ENCODE data around the gene MAVS.

MAVS gene

GRCh38 chr20:3804781-3805180 is 41.9 kb upstream of the MAVS start:
- Histone ChIP-seq H2AFZ (ENCODE audit: low read length) (no peak overlapping the region), H3K4me2 (ENCODE audit: low read depth, low read length) (no peak overlapping the region), H3K79me2 (ENCODE audit: low read length) (peaks cover 19% of the 10 kb centered on the region), H4K20me1 (ENCODE audit: insufficient read depth, low read length) (no peaks in the 10 kb centered on the region), H3K4me3 (ENCODE audit: low read length) (no peak overlapping the region), H3K9me3 (replicated peaks; ENCODE audit: insufficient read depth, low read length) (no peaks in the 10 kb centered on the region), H3K9me2 (replicated peaks; ENCODE audit: insufficient read depth, low read length) (no peaks in the 10 kb centered on the region), H3K4me1 (ENCODE audit: low read length) (peaks cover 7% of the 10 kb centered on the region), H3K27ac (ENCODE audit: low read length) (no peak overlapping the region), H3K36me3 (replicated peaks; ENCODE audit: insufficient read depth, low read length) (peaks cover 3% of the 10 kb centered on the region), H3F3A (ENCODE audit: insufficient read depth, low read length) (no peaks in the 10 kb centered on the region; the same call in 1 of the 2 replicates), H3K9ac (ENCODE audit: low read length) (no peak overlapping the region), H3K27me3 (replicated peaks; ENCODE audit: insufficient read depth, low read length) (no peaks in the 10 kb centered on the region)
- DNase-seq, result no peak
- TF ChIP-seq EZH2phosphoT487 (IDR thresholded peaks at IDR 0.05; ENCODE audit: low read length) (no peak), CTCF (IDR thresholded peaks at IDR 0.05; ENCODE audit: low read length) (no peak), EZH2 (optimal IDR thresholded peaks at IDR 0.05; ENCODE audit: low read depth, low read length) (no peak)

- H3K4me1 ChIP-seq (ENCODE audit: low read length), result no peaks in the 10 kb centered on the region
- no peaks in the 10 kb centered on the region for H3K27me3 ChIP-seq (replicated peaks; ENCODE audit: insufficient read depth, low read length)
- H3K4me2 ChIP-seq (ENCODE audit: low read depth, low read length), result no peak overlapping the region
- no peak overlapping the region for H3K27ac ChIP-seq (ENCODE audit: low read length)
- no peaks in the 10 kb centered on the region; the same call in 1 of the 2 replicates for H3F3A ChIP-seq (ENCODE audit: insufficient read depth, low read length)
- H3K36me3 ChIP-seq (replicated peaks; ENCODE audit: insufficient read depth, low read length), result no peaks in the 10 kb centered on the region; the same call in 1 of the 2 replicates
- no peak overlapping the region for H3K9ac ChIP-seq (ENCODE audit: low read length)
- H4K20me1 ChIP-seq (ENCODE audit: insufficient read depth, low read length), result no peaks in the 10 kb centered on the region
- H2AFZ ChIP-seq (ENCODE audit: low read length), result no peak overlapping the region
- no peak overlapping the region for H3K4me3 ChIP-seq (ENCODE audit: low read length)
- H3K9me3 ChIP-seq (replicated peaks; ENCODE audit: insufficient read depth, low read length), result no peaks in the 10 kb centered on the region
- no peaks in the 10 kb centered on the region for H3K9me2 ChIP-seq (replicated peaks; ENCODE audit: insufficient read depth, low read length)
- no peak for DNase-seq
- no peaks in the 10 kb centered on the region for H3K79me2 ChIP-seq (ENCODE audit: low read length)
- TF ChIP-seq EZH2 (optimal IDR thresholded peaks at IDR 0.05; ENCODE audit: low read depth, low read length) (no peak), CTCF (IDR thresholded peaks at IDR 0.05; ENCODE audit: low read length) (no peak), EZH2phosphoT487 (IDR thresholded peaks at IDR 0.05; ENCODE audit: low read length) (no peak)
Measured at GRCh38 chr20:3808544-3808943, 38.1 kb upstream of the MAVS start.

GRCh38 chr20:3811467-3812258 is 35.0 kb upstream of the MAVS start:
- Histone ChIP-seq H4K20me1 (ENCODE audit: insufficient read depth, low read length) (no peaks in the 10 kb centered on the region), H3K27ac (ENCODE audit: low read length) (no peak overlapping the region), H2AFZ (ENCODE audit: low read length) (no peak overlapping the region), H3K4me3 (ENCODE audit: low read length) (no peak overlapping the region), H3K9me3 (replicated peaks; ENCODE audit: insufficient read depth, low read length) (no peaks in the 10 kb centered on the region), H3K36me3 (replicated peaks; ENCODE audit: insufficient read depth, low read length) (no peaks in the 10 kb centered on the region), H3K27me3 (replicated peaks; ENCODE audit: insufficient read depth, low read length) (no peaks in the 10 kb centered on the region), H3F3A (ENCODE audit: insufficient read depth, low read length) (no peaks in the 10 kb centered on the region; the same call in 1 of the 2 replicates), H3K4me1 (ENCODE audit: low read length) (no peaks in the 10 kb centered on the region), H3K79me2 (ENCODE audit: low read length) (no peaks in the 10 kb centered on the region), H3K9me2 (replicated peaks; ENCODE audit: insufficient read depth, low read length) (no peaks in the 10 kb centered on the region), H3K9ac (ENCODE audit: low read length) (no peak overlapping the region), H3K4me2 (ENCODE audit: low read depth, low read length) (no peak overlapping the region)
- TF ChIP-seq EZH2 (optimal IDR thresholded peaks at IDR 0.05; ENCODE audit: low read depth, low read length) (no peak), CTCF (IDR thresholded peaks at IDR 0.05; ENCODE audit: low read length) (no peak), EZH2phosphoT487 (IDR thresholded peaks at IDR 0.05; ENCODE audit: low read length) (no peak)
- DNase-seq, result no peak
